K562 (cell line): ENCODE measurements around the gene XPA. TPM values are rescaled to one million over a fixed set of nuclear protein-coding genes. Genes with fewer than 3 reads are reported as not detected.

Experiments
- ATAC-seq: fragments of 200-7000 bp; cut with Tn5 transposase; 3 replicates; pipeline ENCODE4 v1.9.1; 2020; ENCODE audit warnings: moderate library complexity
- BruUV-seq: library from RNA; stranded (reverse); fragments of 400-500 nt; replicated peaks from 2 replicates; lab custom pipeline; 2021; lab: Mats Ljungman, UMichigan
- CTCF ChIA-PET: fragments of 300-600 bp; formaldehyde crosslinking; extraction: SDS; loops from one replicate; lab custom pipeline; 2021; ENCODE audit warnings: low intra/inter-chr PET ratio; lab: Yijun Ruan, JAX
- POLR2A ChIA-PET: fragments of 300-600, 350-650 bp; sonication (Branson Sonifier 250); formaldehyde crosslinking; extraction: SDS; loops from one replicate; lab custom pipeline; 2021; ENCODE audit warnings: antibody characterized with exemption, inconsistent platforms; lab: Yijun Ruan, JAX
- DNase-seq, 4 experiments: peaks; one replicate each; pipeline versions ENCODE4 v3.0.0 to v3.0.0-alpha.2; 2011 to 2018; ENCODE audit warnings: low spot score in 3 of 4, mixed read lengths in 3 of 4; ENCODE audit errors: extremely low read depth in 1 of 4
- FAIRE-seq: peaks from 2 replicates; lab custom pipeline; 2011; peaks lifted over from hg19 to GRCh38; lab: Jason Lieb, UNC
- H2AFZ ChIP-seq: 2 replicates; pipeline ENCODE4 v1.6.0; 2011; ENCODE audit warnings: low read depth, low read length, control low read depth, inconsistent platforms
- H3K27ac ChIP-seq: fragments of 200-600 bp; 3 replicates; pipeline ENCODE4 v1.8.0; 2011; ENCODE audit warnings: low read depth, mild to moderate bottlenecking, control low read depth, inconsistent platforms, low read length, moderate library complexity, mixed read lengths; ENCODE audit errors: extremely low read depth
- H3K27me3 ChIP-seq, 2 experiments: fragments of 300-600 bp in 1 of 2; 2 replicates in 1 of 2; 3 replicates in 1 of 2; pipeline versions ENCODE4 v1.6.0 to v1.8.0; 2011; ENCODE audit warnings: inconsistent platforms in 2 of 2, low read length in 2 of 2, mild to moderate bottlenecking in 1 of 2, mixed read lengths in 1 of 2, moderate library complexity in 1 of 2; ENCODE audit not compliant: control insufficient read depth in 2 of 2, insufficient read depth in 2 of 2
- H3K36me3 ChIP-seq: fragments of 300-600 bp; 3 replicates; pipeline ENCODE4 v1.8.0; 2011; ENCODE audit warnings: mild to moderate bottlenecking, low read length, inconsistent platforms; ENCODE audit not compliant: control insufficient read depth, insufficient read depth
- H3K4me1 ChIP-seq, 2 experiments: fragments of 200-600 bp in 1 of 2; replicated peaks in 1 of 2; 2 replicates in 1 of 2; 3 replicates in 1 of 2; pipeline versions ENCODE4 v1.5.1 to v1.8.0; 2011; ENCODE audit warnings: inconsistent platforms in 2 of 2, low read length in 2 of 2, mild to moderate bottlenecking in 1 of 2, mixed read lengths in 1 of 2, moderate library complexity in 1 of 2; ENCODE audit not compliant: control insufficient read depth in 2 of 2, insufficient read depth in 2 of 2
- H3K4me2 ChIP-seq: 2 replicates; pipeline ENCODE4 v1.6.1; 2011; ENCODE audit warnings: low read length, control low read depth, inconsistent platforms, mixed read lengths; ENCODE audit not compliant: insufficient read depth
- H3K4me3 ChIP-seq: fragments of 200-600 bp; sonication (generic), shearing (Covaris generic); 2 replicates; pipeline ENCODE4 v1.5.1; 2016; ENCODE audit warnings: control low read depth, inconsistent platforms
- H3K79me2 ChIP-seq: fragments of 200-600 bp; 3 replicates; pipeline ENCODE4 v1.8.0; 2011; ENCODE audit warnings: low read length, inconsistent platforms; ENCODE audit not compliant: control insufficient read depth, insufficient read depth
- H3K9ac ChIP-seq, 2 experiments: 2 replicates each; pipeline versions ENCODE4 v1.6.0 to v1.6.1; 2011; ENCODE audit warnings: low read depth in 2 of 2, low read length in 2 of 2, control low read depth in 1 of 2, inconsistent platforms in 1 of 2, mild to moderate bottlenecking in 1 of 2, mixed read lengths in 1 of 2; ENCODE audit not compliant: insufficient read depth in 1 of 2
- H3K9me1 ChIP-seq: one replicate; pipeline ENCODE4 v1.6.0; 2011; ENCODE audit warnings: inconsistent platforms, mild to moderate bottlenecking, low read length, moderate library complexity; ENCODE audit not compliant: control insufficient read depth, insufficient read depth
- H3K9me3 ChIP-seq: replicated peaks from 2 replicates; pipeline ENCODE4 v1.5.1; 2011; ENCODE audit warnings: low read depth, low read length, inconsistent platforms; ENCODE audit not compliant: control insufficient read depth, insufficient read depth
- H4K20me1 ChIP-seq: replicated peaks from 2 replicates; pipeline ENCODE4 v1.6.1; 2011; ENCODE audit warnings: low read length, inconsistent platforms, mixed read lengths; ENCODE audit not compliant: control insufficient read depth, insufficient read depth
- CCAR2 ChIP-seq: fragments of 200-400 bp; formaldehyde crosslinking; IDR thresholded peaks from 2 replicates; pipeline ENCODE4 v1.6.1; 2017; ENCODE audit warnings: mild to moderate bottlenecking, low read depth, low read length
- ERF ChIP-seq: fragments of 450-650 bp; formaldehyde crosslinking; IDR thresholded peaks from 2 replicates; pipeline ENCODE4 v1.4.0; 2020; ENCODE audit warnings: mild to moderate bottlenecking, mixed read lengths
- FOSL1 ChIP-seq: fragments of 200-800 bp; sonication (Bioruptor generic); conservative IDR thresholded peaks from 2 replicates; pipeline ENCODE4 v1.6.1; 2016; ENCODE audit warnings: missing genetic modification characterization, missing compliant biosample characterization
- MTF1 ChIP-seq: fragments of 250-450 bp; sonication (Bioruptor Pico); IDR thresholded peaks from 2 replicates; pipeline ENCODE4 v1.9.0; 2021; ENCODE audit warnings: moderate library complexity, mild to moderate bottlenecking, inconsistent platforms, borderline replicate concordance
- TCF15 ChIP-seq: fragments of 250-450 bp; sonication (Bioruptor Pico); IDR thresholded peaks from 2 replicates; pipeline ENCODE4 v1.8.0; 2022; ENCODE audit warnings: moderate library complexity, mild to moderate bottlenecking, inconsistent platforms
- XRCC4 ChIP-seq: IDR thresholded peaks from one replicate; pipeline ENCODE4 v1.6.1; 2011; ENCODE audit not compliant: insufficient read depth, insufficient read length; ENCODE audit errors: extremely low read depth
- ZKSCAN1 ChIP-seq: fragments of 150-350 bp; IDR thresholded peaks from 2 replicates; pipeline ENCODE4 v1.6.1; 2016; ENCODE audit warnings: low read depth, low read length
- ZNF347 ChIP-seq: fragments of 450-650 bp; formaldehyde crosslinking; IDR thresholded peaks from 2 replicates; pipeline ENCODE4 v1.4.0; 2020; ENCODE audit warnings: low read depth, mild to moderate bottlenecking, moderate library complexity
- ZNF436 ChIP-seq: fragments of 250-450, 450-650 bp; sonication (Bioruptor Pico); formaldehyde crosslinking; IDR thresholded peaks from 2 replicates; pipeline ENCODE4 v1.7.0; 2020; ENCODE audit warnings: mild to moderate bottlenecking
- ZNF778 ChIP-seq: fragments of 450-650 bp; formaldehyde crosslinking; IDR thresholded peaks from 2 replicates; pipeline ENCODE4 v1.4.0; 2020; ENCODE audit warnings: mild to moderate bottlenecking, moderate library complexity
- WGBS: fragments of 100-300 bp; shearing (Covaris generic); methylation state at CpG from one replicate; pipeline ENCODE4 v1.1.6; 2016; ENCODE audit warnings: low coverage, mixed read lengths; ENCODE audit not compliant: insufficient coverage; ENCODE audit errors: missing lambda C conversion rate; 5-methylcytosine and 5-hydroxymethylcytosine counted together
- in situ Hi-C: fragments of 300-500 bp; cut with MboI; formaldehyde crosslinking; loops from 4 replicates; pipeline ENCODE4 v1.15.0; 2018; ENCODE audit warnings: inconsistent platforms, mixed read lengths
- intact Hi-C: fragments of 100-400 bp; cut with micrococcal nuclease; formaldehyde crosslinking; loops from 2 replicates; pipeline ENCODE4 v1.14.2; 2022
- polyA plus RNA-seq, 8 experiments: library from polyadenylated mRNA; depleted of rRNA in 4 of 8; stranded (reverse) in 5 of 8; unstranded in 3 of 8; fragments of >200 nt; fragmentation: Nextera tagmentation in 2 of 8; fragmentation: Illumina TruSeq in 1 of 8; extraction: Ambion mirVana in 2 of 8; extraction: Trizol in 1 of 8; gene quantifications; 2 replicates each; pipeline versions ENCODE4 v1.2.1 to v1.2.3, GENCODE V29; 2011 to 2014; ENCODE audit warnings: inconsistent platforms in 1 of 8, missing spikeins in 1 of 8
- total RNA-seq, 7 experiments: library from RNA; depleted of rRNA in 6 of 7; stranded (reverse); fragments of >200 nt in 6 of 7; fragmentation: Illumina TruSeq in 2 of 7; extraction: Trizol in 2 of 7; gene quantifications; 2 replicates each; pipeline versions ENCODE4 v1.2.1 to v1.2.3, GENCODE V29; 2011 to 2021; ENCODE audit warnings: low replicate concordance in 1 of 7

Gene XPA
- total and polyA plus RNA-seq, 9 of the 15 experiments (the other 6 are each of a cell fraction or from before 2014, with no cell fraction given), result 5.1 to 18.2 (median 14.1) TPM

GRCh38 chr9:97704851-97705250 lies 7.7 kb upstream of the XPA start (continued):
- TF ChIP-seq ERF (CRISPR knock-in tag) (no peak), ZNF347 (CRISPR knock-in tag) (no peak), ZNF778 (CRISPR knock-in tag) (no peak), ZKSCAN1 (no peak), XRCC4 (no peak), TCF15 (CRISPR knock-in tag) (no peak), MTF1 (CRISPR knock-in tag) (no peak), ZNF436 (no peak)

GRCh38 chr9:97704345-97704677 lies 7.2 kb upstream of the XPA start:
- no peak for ATAC-seq
- H2AFZ ChIP-seq, result no peak overlapping the region
- no peak overlapping the region for H3K4me3 ChIP-seq
- H3K36me3 ChIP-seq, result no peaks in the 10 kb centered on the region
- 35% methylated on average over 3 of the region's 3 CpGs for WGBS
- H3K9ac ChIP-seq, result no peak overlapping the region
- TF ChIP-seq FOSL1 (tag) (peak; percentile 38; the same call in 1 of the 2 replicates), CCAR2 (no peak)
- TF ChIP-seq, all 486 proteins: peak for 1
- DNase-seq, result no peak
- in situ Hi-C loops, result no loop called here
- Histone ChIP-seq H3K4me1 (peaks cover 0 to 10% of the 10 kb centered on the region in 2 experiments; a peak in 3 of 5 replicates), H3K4me2 (no peak overlapping the region), H4K20me1 (no peaks in the 10 kb centered on the region), H3K27ac (no peak overlapping the region), H3K9me3 (no peaks in the 10 kb centered on the region), H3K79me2 (no peaks in the 10 kb centered on the region), H3K27me3 (peaks cover 0 to 5% of the 10 kb centered on the region in 2 experiments; a peak in 1 of 5 replicates), H3K9me1 (no peaks in the 10 kb centered on the region)
- POLR2A ChIA-PET, result interaction anchor here (0.6 to 2.7 kb wide), 5 partner anchors 8 to 197 kb away, joined by 3 to 11 read pairs (median 3); partner anchors contain the start of gene XPA
- no TSS peak for BruUV-seq
- CTCF ChIA-PET, result no interaction called here
- intact Hi-C loops, result no loop called here
- no peak for FAIRE-seq
